Brain microvascular endothelial cell (primary cell): ENCODE results near the gene NECAB2.

ENCODE experiments used
- DNase-seq: peaks from one replicate; pipeline ENCODE4 v3.0.0-alpha.2; 2020
- H3K27ac ChIP-seq: fragments of 250-450 bp; sonication (Bioruptor Pico); 2 replicates; pipeline ENCODE4 v1.5.1; 2020; ENCODE audit warnings: mild to moderate bottlenecking, moderate library complexity
- H3K27me3 ChIP-seq: fragments of 250-450 bp; sonication (Bioruptor Pico); replicated peaks from 2 replicates; pipeline ENCODE4 v1.5.1; 2020; ENCODE audit warnings: mild to moderate bottlenecking
- H3K36me3 ChIP-seq: fragments of 250-450 bp; sonication (Bioruptor Pico); replicated peaks from 2 replicates; pipeline ENCODE4 v1.5.1; 2020; ENCODE audit warnings: mild to moderate bottlenecking
- H3K4me3 ChIP-seq: 2 replicates; pipeline ENCODE4 v1.5.1; 2011; ENCODE audit warnings: low read depth, mild to moderate bottlenecking, control low read depth, low read length, moderate library complexity
- CTCF ChIP-seq: IDR thresholded peaks from 2 replicates; pipeline ENCODE4 v1.5.1; 2011; ENCODE audit warnings: low read depth, mild to moderate bottlenecking, moderate library complexity, low read length, control low read depth, inconsistent platforms; ENCODE audit errors: missing control alignments
- in situ Hi-C: cut with HindIII; loops from 2 replicates; pipeline ENCODE4 v1.10.0; 2017; ENCODE audit warnings: low sequenced_read_pairs, low pct_ligation_motif_present

NECAB2 gene

GRCh38 chr16:83967838-83968305 is at the start of gene NECAB2:
Gene NECAB2, plus strand, starts transcription at chr16:83968244. Its CDS starts 405 bp downstream, at chr16:83968649.
- Histone ChIP-seq H3K4me3 (peak within 1 kb of the TSS; percentile 15), H3K36me3 (no peaks in the 10 kb centered on the region), H3K27ac (no peak within 1 kb of the TSS), H3K27me3 (peaks cover 12% of the 10 kb centered on the region)
- in situ Hi-C loops, result no loop called here
- no peak for DNase-seq
- peak; percentile 46 for TF ChIP-seq CTCF

GRCh38 chr16:83920894-83921491 is 47.1 kb upstream of the NECAB2 start:
- no peak for TF ChIP-seq CTCF
- no peaks in the 10 kb centered on the region for H3K27me3 ChIP-seq
- H3K27ac ChIP-seq, result no peak overlapping the region
- in situ Hi-C loops, result no loop called here
- no peak overlapping the region for H3K4me3 ChIP-seq
- H3K36me3 ChIP-seq, result peaks cover 3% of the 10 kb centered on the region
- no peak for DNase-seq

GRCh38 chr16:83923581-83924365 is 44.3 kb upstream of the NECAB2 start:
- Histone ChIP-seq H3K27me3 (no peaks in the 10 kb centered on the region), H3K27ac (no peak overlapping the region), H3K36me3 (peaks cover under 1% of the 10 kb centered on the region), H3K4me3 (no peak overlapping the region)
- no peak for DNase-seq
- no peak for TF ChIP-seq CTCF
- in situ Hi-C loops, result no loop called here

- Histone ChIP-seq H3K27me3 (no peaks in the 10 kb centered on the region), H3K27ac (no peak overlapping the region), H3K36me3 (no peaks in the 10 kb centered on the region), H3K4me3 (no peak overlapping the region)
- no peak for TF ChIP-seq CTCF
- no peak for DNase-seq
- in situ Hi-C loops, result no loop called here
Measured at GRCh38 chr16:83924686-83925085, 43.4 kb upstream of the NECAB2 start.

GRCh38 chr16:83925095-83925905 is 42.7 kb upstream of the NECAB2 start:
- Histone ChIP-seq H3K36me3 (no peaks in the 10 kb centered on the region), H3K27ac (no peak overlapping the region), H3K27me3 (no peaks in the 10 kb centered on the region), H3K4me3 (no peak overlapping the region)
- no peak for DNase-seq
- in situ Hi-C loops, result no loop called here
- no peak for TF ChIP-seq CTCF
